Osteoblast (primary cell): ENCODE measurements around the gene SMTN. TPM values are rescaled to one million over a fixed set of nuclear protein-coding genes. Genes with fewer than 3 reads are reported as not detected.

Experiments used
- DNase-seq: peaks from one replicate; pipeline ENCODE4 v3.0.0; 2011; ENCODE audit warnings: low spot score, mixed read lengths; ENCODE audit not compliant: insufficient read length; ENCODE audit errors: missing footprints
- H2AFZ ChIP-seq: 2 replicates; pipeline ENCODE4 v1.6.0; 2011; ENCODE audit warnings: mild to moderate bottlenecking, low read length
- H3K27ac ChIP-seq: 2 replicates; pipeline ENCODE4 v1.5.1; 2011; ENCODE audit warnings: mild to moderate bottlenecking, low read depth, low read length, moderate library complexity
- H3K27me3 ChIP-seq: 2 replicates; pipeline ENCODE4 v1.6.0; 2012; ENCODE audit warnings: mild to moderate bottlenecking, control low read depth, inconsistent platforms, low read length, moderate library complexity; ENCODE audit not compliant: insufficient read depth
- H3K36me3 ChIP-seq: 2 replicates; pipeline ENCODE4 v1.5.1; 2011; ENCODE audit warnings: mild to moderate bottlenecking, low read length, control low read depth, moderate library complexity; ENCODE audit not compliant: insufficient read depth
- H3K4me1 ChIP-seq: 2 replicates; pipeline ENCODE4 v1.5.1; 2011; ENCODE audit warnings: mild to moderate bottlenecking, low read length, control low read depth, moderate library complexity; ENCODE audit not compliant: insufficient read depth
- H3K4me2 ChIP-seq: 2 replicates; pipeline ENCODE4 v1.6.0; 2011; ENCODE audit warnings: mild to moderate bottlenecking, low read length; ENCODE audit not compliant: insufficient read depth
- H3K4me3 ChIP-seq: fragments of 200-600 bp; sonication (generic); 3 replicates; pipeline ENCODE4 v1.5.1; 2012; ENCODE audit warnings: mild to moderate bottlenecking, low read length, inconsistent platforms; ENCODE audit not compliant: insufficient read depth
- H3K79me2 ChIP-seq: 2 replicates; pipeline ENCODE4 v1.6.0; 2012; ENCODE audit warnings: mild to moderate bottlenecking, low read length, control low read depth, inconsistent platforms; ENCODE audit not compliant: insufficient read depth
- H3K9me3 ChIP-seq: 2 replicates; pipeline ENCODE4 v1.5.1; 2011; ENCODE audit warnings: low read depth, low read length, control low read depth
- H4K20me1 ChIP-seq: 2 replicates; pipeline ENCODE4 v1.6.0; 2012; ENCODE audit warnings: mild to moderate bottlenecking, low read length, control low read depth; ENCODE audit not compliant: insufficient read depth
- CTCF ChIP-seq: IDR thresholded peaks from 2 replicates; pipeline ENCODE4 v1.5.1; 2011; ENCODE audit warnings: mild to moderate bottlenecking, low read depth, low read length, moderate library complexity; ENCODE audit errors: extremely low read depth
- total RNA-seq: library from RNA; depleted of rRNA; stranded (reverse); fragments of >200 nt; gene quantifications from 2 replicates; pipeline ENCODE4 v1.2.3, GENCODE V29; 2012

The SMTN gene
- total RNA-seq, 1 donor = 31.5 TPM

GRCh38 chr22:31121403-31121802 lies 40.3 kb downstream of the SMTN start:
- Histone ChIP-seq H3K36me3 (no peaks in the 10 kb centered on the region), H3K4me1 (peaks cover 3% of the 10 kb centered on the region), H3K27ac (no peak overlapping the region), H4K20me1 (no peaks in the 10 kb centered on the region), H2AFZ (no peak overlapping the region), H3K9me3 (no peaks in the 10 kb centered on the region), H3K4me2 (no peak overlapping the region), H3K27me3 (peaks cover 11% of the 10 kb centered on the region), H3K4me3 (no peak overlapping the region), H3K79me2 (no peaks in the 10 kb centered on the region)
- TF ChIP-seq CTCF = no peak
- no peak for DNase-seq

GRCh38 chr22:31122196-31122531 lies 41.0 kb downstream of the SMTN start:
- Histone ChIP-seq H3K4me2 (no peak overlapping the region), H3K4me1 (peaks cover 3% of the 10 kb centered on the region)

GRCh38 chr22:31122532-31123291 lies 41.6 kb downstream of the SMTN start, which contains the start of gene INPP5J:
INPP5J (plus strand) TSS chr22:31122966; CDS start chr22:31123015, 49 bp downstream.
- no peak within 1 kb of the TSS for H3K27ac ChIP-seq
- peak within 1 kb of the TSS; percentile 69 for H3K4me2 ChIP-seq
- DNase-seq = peak; percentile 97
- H4K20me1 ChIP-seq = no peaks in the 10 kb centered on the region
- no peaks in the 10 kb centered on the region for H3K9me3 ChIP-seq
- no peaks in the 10 kb centered on the region for H3K36me3 ChIP-seq
- peak within 1 kb of the TSS; percentile 56 for H2AFZ ChIP-seq
- peaks cover 3% of the 10 kb centered on the region for H3K4me1 ChIP-seq
- H3K79me2 ChIP-seq = no peaks in the 10 kb centered on the region
- H3K4me3 ChIP-seq = peak within 1 kb of the TSS; percentile 42
- H3K27me3 ChIP-seq = peaks cover 11% of the 10 kb centered on the region
- TF ChIP-seq CTCF = no peak

More at GRCh38 chr22:31122196-31122531, 41.0 kb downstream of the SMTN start:
- no peak for TF ChIP-seq CTCF
- no peaks in the 10 kb centered on the region for H3K79me2 ChIP-seq
- no peaks in the 10 kb centered on the region for H4K20me1 ChIP-seq
- H2AFZ ChIP-seq = no peak overlapping the region
- H3K27ac ChIP-seq = no peak overlapping the region
- H3K9me3 ChIP-seq = no peaks in the 10 kb centered on the region
- H3K36me3 ChIP-seq = no peaks in the 10 kb centered on the region
- H3K4me3 ChIP-seq = no peak overlapping the region
- DNase-seq = peak; percentile 72
- peaks cover 11% of the 10 kb centered on the region for H3K27me3 ChIP-seq

GRCh38 chr22:31123292-31123602 lies 42.1 kb downstream of the SMTN start:
- Histone ChIP-seq H3K79me2 (no peaks in the 10 kb centered on the region), H3K27ac (no peak overlapping the region), H3K27me3 (peaks cover 11% of the 10 kb centered on the region), H3K4me2 (peak overlapping the region; percentile 69), H4K20me1 (no peaks in the 10 kb centered on the region), H3K36me3 (no peaks in the 10 kb centered on the region), H3K4me3 (no peak overlapping the region), H3K4me1 (peaks cover 3% of the 10 kb centered on the region), H3K9me3 (no peaks in the 10 kb centered on the region), H2AFZ (no peak overlapping the region)
- peak; percentile 87 for DNase-seq
- TF ChIP-seq CTCF = no peak
